HS-27A (cell line): Measurements from ENCODE around the gene NOXO1.

Experiments
- DNase-seq: peaks from one replicate; pipeline ENCODE4 v3.0.0-alpha.2; 2012; ENCODE audit warnings: low read depth, missing footprints

NOXO1 gene

DNA sequence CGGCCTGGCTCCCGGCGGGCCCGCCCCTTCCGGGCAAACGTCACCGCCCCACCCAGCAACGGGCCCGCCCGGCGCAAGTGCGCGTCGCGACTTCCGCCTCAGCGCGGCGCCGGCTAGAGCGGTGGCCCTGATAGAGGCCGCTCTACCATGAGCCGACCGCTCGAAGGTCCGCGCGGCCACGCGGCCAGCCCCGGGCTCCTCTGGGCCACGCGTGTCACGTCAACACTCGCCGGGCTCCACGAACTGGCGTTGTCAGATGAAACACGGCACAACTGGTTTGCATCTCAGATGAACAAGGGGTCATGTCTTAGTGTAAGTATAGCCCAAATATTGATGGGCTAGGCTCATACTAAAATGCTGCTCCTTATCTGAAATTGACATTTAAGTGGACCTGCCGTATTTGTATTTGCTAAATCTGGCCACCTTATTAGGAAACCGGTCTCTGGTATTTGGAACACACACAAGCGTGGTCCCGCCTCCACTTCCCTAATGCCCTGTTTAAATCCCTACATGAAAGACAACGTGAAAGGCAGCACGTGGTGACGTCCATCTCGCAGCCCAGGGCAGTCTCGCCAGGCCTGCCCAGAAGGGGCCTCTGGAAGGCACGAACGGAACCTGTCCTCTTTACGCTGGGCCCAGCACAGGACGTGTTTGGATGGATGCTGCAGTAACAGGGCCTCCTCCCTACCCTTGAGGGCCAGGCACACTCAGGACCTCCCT, 28.7 kb upstream of the NOXO1 start, which contains the start of gene ZNF598:
Gene ZNF598, minus strand, starts transcription at position 31 of the 720 bp plus-strand sequence.
- DNase-seq: peak; percentile 47

DNA sequence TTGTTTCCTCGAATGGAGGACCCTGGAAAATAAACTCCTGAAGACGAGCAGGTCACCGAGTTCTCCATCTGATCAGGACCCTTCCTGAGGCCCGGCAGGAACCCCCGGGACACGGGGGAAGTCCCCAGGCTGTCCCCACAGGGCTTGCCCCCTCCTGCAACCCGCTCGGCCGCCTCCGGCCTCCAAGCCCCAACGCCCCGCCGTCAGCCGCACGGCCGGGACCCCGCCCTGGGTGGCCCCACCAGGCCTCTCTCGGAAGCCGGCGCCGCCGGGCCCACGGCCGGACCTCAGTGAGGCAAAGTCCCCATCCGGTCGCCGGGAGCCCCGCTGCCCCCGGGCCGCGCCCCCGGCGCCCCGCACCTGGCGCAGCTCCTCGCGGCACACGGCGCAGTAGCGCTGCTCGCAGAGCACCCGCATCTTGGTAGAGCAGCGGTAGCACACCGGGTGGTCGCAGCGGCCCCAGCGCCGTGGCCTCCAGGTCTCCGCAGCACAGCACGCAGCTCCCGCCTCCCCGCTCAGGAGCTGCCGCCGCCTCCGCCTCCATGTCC, 28.0 kb upstream of the NOXO1 start:
- DNase-seq: no peak

DNA sequence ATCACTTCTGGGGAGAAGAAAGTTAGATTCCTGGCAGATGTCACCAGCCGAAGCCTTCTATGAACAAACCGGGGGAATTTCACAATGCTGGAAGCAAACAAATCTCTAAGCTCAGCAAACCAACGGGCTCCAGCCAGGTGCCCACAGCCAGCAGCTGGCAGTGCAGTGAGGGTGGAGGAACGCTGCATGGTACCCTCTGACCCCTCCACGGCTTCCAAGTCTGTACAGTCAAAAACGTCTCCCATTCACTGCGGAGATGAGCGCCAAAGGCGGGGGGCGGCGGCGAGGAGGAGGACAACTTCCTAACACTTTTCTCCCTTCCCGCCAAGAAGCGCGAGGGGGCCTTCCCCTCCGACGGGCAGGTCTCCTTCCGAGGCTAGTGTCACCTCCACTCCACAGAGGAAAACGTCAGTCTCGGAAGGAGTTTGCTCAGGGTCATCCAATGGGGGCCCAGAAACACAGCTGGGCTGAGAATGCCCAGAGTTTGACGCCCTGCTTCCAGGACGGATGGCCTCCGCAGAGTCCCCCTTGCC, 27.4 kb upstream of the NOXO1 start:
- no peak for DNase-seq

DNA sequence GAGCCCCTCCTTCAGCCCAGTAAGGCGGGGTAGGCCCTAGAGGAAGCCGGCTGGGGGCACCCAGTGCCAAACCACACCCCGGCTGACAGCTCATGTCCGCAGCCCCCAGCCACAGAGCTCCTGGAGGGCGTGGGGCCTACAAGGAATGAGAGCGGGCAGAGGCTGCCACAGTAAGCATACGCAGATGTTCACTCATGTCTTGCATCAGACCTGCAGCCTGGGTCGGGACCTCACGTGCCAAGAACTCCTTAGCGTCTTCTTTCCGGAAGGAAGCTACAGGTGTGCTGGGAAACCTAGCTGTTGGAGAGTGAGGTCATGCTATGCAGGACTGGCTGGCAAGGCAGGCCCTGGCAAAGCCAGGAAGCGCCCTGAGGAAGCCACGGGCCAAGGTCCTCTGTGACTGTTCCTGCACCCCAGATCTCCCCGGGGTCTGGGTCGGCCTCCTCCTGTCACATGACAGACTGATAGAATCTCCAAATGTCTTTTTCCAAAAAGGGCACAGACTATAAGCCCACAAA, 26.8 kb upstream of the NOXO1 start:
- no peak for DNase-seq

DNA sequence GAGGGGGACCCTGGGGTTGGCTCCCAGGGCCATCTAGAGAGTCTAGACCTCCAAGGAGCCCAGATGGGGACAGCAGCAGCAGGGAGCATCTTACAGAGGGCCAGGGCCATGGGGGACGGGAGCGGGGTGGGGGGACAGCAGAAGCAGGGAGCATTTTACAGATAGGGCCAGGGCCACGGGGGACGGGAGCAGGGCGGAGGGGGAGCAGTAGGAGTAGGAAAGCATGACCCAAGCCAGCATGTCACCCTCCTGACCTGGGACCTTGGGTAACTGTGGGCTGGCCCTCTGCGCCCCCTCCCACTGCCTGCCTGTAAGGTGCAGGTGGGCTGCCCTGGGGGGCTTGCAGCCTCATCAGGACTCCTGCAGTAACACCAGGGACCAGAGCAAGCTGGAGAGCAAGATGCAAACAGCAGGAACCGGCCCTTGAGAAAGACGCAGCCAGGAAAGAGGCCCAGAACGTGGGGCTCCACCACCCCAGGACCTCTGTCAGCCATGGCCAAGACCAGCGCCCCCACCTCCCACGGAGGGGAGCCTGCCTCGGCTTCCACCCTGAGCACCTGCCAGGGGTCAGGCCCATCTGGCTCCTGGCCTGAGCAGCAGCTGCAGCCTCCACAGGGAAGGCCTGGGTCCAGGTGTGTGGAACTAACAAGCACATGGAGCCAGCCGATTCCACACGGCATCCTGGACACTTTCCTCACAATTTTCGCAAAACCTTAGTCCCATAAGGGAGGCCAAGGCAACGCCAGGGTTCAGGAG, 26.0 kb upstream of the NOXO1 start:
- DNase-seq: no peak

DNA sequence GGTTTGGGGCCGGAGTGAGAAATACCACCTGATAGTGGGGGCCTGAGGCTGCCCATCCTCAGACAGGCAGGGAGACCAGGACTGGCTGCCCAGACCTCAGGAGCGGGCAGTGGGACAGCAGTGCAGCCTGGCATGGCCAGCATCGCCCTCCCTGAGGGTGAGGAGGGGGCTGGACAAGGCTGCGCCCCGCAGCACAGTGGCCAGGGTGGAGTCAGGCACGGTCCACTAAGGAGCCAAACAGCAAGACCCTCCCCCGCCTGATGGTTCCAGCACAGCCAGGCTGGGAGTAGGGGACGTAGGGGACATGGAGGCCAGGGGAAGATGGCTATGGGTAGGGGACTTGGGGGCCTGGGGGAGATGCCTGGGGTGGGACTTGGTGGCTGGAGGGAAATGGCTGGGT, 25.0 kb upstream of the NOXO1 start:
- no peak for DNase-seq

DNA sequence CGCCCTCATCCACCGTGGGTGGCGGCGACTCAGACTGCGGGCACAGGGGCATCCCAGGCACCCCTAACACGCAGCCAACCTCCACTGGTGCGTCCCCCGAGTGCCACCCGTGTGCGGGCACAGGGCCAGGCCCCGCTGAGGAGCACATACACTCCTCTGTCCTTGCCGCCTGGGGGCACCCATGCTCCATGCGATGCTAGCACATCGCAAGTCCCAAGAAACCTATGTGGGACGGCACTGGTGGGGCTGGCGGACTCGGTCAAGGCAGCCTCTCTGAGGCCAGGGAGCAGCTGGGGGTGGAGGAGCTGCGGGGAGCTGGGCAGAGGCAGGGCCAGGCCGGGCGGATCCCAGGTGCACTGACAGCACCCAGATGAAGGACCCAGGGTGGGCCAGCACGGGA, 24.4 kb upstream of the NOXO1 start:
- no peak for DNase-seq

DNA sequence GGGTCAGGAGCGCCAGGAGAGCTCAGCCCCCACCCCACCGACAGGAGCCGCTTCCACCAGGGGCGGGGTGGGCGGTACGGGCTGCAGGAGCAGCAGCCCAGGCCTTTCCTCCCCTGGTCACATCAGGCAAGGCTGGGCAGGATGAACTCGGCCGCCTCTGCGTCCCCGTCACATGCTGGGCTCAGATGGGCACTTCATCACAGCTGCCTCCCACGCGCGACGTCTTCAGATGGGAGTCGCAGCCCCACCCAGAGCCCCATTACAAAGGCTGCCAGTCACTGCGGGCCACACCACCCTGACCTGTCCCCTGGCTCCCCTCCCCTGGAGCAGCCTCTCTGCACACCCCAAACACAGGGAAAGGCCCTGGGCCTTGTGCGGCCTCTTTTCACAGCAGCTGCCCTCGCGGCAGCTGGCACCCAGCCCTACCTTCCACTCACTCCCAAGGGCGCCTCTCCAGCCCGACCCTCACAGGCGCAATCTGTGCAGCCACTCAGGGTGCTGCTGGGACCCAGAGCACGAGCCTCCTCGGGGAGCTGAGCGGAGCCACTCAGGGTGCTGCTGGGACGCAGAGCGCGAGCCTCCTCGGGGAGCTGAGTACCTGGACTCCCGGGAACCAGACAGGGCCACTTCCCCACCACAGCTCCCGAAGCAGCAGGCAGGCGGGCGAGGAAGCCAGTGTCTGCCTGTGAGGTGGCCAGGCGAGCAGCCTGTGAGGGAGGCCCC, 23.7 kb upstream of the NOXO1 start:
- no peak for DNase-seq

DNA sequence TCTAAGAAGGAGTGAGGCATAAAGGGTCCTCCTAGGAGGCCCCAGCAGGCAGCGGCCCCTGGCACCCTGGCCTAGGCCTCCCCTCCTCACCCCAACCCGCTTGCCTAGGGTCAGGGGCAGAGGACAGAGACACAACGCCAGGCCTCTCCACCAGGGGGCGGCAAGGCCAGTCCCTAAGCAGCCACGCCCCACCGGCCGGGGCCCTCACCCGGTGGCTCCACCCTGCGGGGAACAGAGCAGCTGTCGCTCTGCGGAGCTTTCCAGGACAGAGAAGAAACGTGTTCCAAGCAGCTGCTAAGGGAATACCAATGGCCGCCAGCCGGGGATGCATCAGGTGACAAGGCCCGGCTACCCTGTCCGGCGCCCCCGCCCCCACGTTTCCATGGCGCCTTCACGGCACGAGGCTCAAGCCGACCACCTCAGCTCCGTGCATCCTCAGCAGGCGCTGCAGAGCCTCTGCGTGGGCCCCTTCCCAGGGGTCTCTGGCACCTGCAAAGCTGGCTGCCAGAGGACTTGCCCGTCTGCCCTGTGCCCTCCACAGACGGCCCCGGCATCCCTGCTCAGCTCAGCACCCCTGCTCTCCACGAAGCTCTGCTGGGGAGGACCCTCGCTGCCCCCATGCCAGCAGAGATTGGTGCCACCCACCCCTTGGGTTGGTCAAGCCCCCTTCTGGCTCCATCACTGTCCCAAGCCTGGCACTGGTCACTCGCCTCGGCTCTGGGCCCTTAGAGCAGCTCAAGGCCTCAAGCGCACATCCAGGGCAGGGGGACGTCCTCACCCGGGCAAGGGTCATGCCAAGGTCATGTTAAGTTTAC, 22.8 kb upstream of the NOXO1 start:
- no peak for DNase-seq

DNA sequence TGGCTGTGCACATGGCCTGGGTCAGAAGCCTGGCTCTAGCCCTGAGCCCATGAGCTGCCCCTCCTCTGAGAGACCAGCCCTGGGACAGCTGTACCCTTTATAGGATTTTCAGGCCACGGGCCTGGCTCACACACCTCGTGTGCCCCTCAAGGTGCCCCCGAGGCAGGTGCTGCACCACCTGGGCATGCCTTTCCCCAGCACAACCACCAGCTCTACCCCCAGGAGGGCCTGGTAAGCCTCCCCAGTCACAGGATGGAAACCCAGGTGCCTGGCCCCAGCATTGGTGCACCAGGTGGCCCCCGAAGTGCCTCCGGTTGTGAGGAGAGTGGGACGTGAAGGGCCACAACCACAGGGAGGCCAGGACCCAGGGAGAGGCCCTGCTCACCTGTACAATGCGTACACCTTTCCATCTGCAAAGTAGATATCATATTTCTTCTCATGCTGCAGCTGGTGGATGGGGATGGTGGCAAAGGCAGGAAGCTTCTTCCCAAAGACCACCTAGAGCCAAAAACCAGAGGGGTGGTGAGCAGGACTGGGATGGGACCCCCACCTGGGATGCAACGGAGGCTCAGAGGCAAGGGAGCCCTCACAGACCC, 22.1 kb upstream of the NOXO1 start:
- no peak for DNase-seq

DNA sequence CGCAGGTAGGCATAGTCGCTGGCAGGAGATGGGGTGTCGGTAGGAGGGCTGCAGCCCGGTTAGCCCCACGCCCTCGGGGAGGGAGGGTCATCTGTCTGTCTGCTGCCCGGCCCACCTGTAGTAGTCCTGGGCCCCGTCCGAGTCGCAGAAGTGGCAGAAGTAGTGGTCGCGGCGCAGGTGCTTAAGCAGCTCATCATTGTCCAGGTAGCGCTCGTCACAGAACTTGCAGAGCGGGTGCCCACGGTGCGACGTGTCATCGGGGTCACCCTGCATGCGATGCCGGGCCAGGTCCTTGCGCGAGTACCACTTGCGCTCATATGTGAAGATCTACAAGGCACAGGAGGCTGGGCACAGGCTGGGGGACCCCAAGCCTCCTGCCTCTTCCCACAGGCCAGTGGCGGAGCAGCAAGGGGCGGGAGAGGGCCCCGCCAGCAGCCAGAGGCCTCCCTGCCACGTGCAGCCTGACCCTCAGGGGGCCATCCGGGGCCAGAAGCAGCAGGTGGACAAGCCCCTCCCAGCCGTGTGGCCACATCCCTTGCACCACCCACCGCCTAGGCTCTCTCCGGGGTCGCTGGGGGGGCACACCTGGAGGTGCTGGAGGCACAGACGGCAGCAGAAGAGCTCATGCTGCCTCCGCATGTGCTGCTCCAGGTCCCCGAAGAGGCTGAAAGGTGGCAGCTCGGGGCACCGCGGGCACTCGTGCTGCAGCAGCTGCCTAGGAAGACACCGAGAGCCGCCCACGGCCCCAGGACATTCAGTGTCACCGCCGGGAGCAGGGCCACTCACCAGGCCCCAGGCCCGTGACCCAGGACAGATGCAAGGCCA, 21.3 kb upstream of the NOXO1 start:
- no peak for DNase-seq

DNA sequence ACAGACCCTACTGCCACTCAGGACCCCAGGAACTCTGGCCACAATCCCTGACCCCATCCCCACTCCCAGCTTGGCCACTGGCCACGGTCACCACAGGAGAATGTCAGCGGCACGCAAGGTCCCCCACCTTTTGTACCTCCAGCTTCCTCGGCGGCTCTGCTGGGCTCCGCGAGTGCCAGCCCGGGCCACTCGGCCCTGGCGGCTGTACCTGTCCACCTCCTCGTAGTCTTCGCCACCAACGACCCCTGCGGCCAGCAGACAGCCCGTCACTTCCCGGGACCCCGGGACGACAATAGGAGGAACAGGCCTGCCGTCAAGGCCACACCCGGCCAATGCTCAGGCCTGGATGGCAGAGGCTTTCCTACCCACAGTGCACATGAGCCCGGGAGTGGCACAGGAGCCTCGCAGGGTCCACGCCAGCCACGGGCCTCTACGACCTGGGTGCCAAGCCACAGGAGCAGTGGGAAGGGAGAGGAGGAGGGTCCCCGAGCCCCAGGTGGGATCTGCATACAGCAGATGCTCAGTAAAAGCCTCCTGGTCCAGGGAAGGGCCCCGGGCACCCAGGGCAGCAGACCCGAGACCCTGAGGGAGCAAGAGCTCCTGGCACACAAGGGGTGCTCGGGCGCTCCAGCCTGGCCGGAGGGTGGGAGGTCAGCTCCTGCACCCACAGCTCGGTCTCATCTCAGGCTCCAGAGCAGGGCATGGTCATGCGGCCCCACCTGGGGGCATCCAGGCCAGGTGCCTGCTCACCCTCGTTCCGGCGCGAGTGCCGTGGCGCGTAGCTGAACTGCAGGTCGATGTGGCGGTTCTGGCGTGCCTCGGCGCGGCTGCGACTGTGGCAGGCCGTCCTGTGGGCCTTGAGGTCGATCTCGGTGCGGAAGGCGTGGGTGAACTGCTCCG, 20.4 kb upstream of the NOXO1 start:
- no peak for DNase-seq

DNA sequence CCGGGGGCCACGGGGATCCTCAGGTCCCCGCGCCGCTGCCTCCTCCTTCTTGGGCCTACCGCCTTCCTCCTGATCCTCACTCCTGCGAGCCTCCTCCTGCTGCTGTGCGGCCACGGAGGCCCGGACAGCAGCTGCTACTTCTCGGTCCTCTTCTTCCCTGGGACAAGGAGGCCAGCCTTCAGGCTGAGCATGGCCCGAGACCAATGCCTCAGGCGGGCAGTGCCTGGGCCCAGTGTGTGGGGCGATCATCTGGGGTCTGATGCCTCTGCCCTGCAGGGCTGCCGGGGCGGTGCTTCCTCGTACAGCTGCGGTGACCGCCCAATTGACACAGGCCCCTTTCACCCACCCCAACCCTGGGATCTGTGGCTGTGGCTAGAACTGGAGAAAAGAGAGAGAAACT, 19.8 kb upstream of the NOXO1 start:
- DNase-seq: no peak

DNA sequence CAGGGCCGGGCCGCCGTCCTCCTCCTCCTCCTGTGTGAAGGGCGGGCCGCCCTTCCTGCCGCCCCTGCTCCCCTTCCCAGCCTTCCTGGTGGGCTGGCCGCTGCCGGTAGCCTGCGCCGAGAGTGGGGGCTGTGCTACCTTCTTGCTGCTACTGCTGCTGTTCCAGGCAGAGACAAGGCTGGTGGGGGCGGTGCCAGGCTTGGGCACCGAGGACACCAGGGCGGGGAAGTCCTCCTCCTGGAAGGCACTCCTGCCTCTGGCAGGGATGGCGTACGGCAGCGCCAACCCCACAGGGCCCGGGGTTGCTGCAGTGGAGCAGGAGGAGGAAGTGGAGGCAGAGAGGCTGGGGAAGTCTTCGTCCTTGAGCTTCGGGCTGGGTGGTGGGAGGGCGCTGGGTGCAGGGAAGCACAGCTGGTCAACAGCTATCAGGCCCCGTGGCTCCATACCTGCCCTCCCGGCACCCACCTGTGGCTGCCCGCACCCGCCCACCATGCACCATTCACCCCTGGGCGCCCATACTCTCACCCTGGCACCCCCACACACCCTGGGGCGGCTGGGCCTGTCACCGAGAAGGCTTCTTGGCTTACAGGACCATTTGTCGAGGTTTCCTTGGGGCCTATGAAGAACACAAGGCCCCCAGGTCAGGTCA, 18.7 kb upstream of the NOXO1 start:
- DNase-seq: no peak

DNA sequence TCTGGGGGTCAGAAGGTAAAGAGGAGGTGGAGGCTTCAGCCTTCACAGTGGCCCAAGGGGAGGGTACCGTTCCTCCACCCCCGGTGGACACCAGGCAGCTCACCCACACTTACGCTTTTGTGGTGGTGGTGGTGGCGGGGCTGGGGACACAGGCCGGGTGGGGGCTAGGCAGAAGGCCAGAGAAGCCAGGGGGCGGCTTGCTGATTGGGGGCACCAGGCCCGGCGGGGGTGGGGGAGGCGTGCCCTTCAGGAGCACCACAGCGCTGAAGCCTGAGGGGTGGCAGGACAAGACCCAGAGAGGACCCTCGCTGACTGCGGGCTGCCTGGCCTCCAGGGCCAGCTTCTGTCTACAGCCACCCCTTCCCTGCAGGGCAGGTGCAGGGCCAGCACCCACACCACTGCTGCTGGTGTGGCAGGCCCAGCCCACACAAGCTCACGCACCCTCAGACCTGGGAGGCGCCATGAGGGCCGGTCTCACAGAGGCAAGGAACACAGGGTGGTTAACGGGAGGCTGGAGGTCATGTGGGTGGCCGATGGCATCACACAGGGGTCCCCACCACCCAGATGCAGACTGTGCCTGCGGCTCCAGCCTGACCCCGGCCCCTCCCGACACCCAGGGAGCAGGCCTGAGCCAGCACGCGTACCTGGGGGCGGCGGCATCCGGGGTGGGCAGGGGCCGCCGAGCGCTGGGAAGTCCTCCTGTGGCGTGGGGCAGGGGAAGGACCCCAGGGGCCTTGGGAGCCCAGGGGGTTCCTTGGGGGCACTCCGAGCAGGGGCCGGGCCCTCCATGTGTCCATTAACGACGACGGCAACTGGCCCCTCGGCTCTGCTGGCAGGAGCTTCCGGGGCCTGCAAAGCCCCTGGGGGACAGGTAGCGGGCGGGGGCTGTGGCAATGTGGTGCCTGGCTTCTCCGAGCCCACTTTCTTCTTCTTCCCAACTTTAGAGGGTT, 17.9 kb upstream of the NOXO1 start:
- no peak for DNase-seq

DNA sequence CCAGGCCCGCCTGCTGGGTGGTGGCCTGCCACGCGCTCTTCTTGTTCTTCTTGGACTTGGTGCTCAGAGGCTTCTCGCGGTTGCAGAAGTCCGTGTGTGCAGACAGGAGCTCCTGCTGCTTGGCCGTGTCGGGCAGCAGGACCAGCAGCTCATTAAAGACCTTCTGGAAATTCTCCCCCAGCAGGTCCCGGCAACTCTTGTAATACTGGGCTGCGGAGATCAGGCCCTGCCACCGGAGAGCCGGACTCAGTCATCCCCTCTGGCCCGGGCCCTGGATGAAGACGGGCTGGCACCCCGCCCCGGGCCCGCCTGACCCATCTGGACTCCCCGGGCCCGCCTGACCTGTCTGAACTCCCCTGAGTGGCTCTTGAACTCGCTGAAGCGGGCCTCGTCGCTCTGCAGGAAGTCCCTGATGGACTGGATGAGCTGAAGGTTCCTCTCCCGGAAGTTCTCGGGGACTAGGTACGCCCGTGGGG, 17.1 kb upstream of the NOXO1 start:
- no peak for DNase-seq
